NCI-H1436 (cell line): ENCODE results near the gene DOK3.
"Not testable (repeated sequence)": the region's sequence is repeated elsewhere in the genome, so short reads cannot be mapped to it uniquely, and the experiment has no call there.

ENCODE experiments used
- DNase-seq: peaks from one replicate; lab custom pipeline; 2025; lab: John Stamatoyannopoulos, UW

The DOK3 gene

DNA sequence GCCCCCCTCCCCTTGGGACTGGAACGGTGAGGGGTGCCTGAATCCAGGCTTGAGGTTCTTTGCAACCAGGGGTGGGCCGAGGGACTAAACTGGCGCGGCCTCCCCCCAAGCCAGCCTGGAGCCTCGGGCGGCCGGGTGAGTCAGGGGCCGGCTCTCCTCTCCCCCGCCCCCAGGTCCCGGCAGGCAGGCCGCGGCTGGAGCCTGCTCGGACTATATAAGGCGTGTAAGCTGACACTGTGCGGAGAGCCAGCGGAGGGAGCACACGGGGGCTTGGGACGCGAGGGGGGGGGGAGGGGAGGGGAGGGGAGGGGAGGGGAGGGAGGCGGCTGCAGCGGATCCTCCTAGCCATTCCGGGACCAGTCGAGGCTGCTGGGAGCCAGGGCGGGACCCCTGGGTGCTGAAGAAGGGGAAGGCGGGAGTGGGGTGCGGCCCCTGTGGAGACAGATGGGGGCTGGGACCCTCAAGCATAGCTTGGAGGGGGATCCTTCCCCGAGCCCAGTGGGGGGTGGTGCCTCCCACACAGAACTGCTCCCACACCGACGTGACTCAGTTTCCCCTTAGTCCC lies 12.8 kb downstream of the DOK3 start:
- peak; percentile 16 for DNase-seq

DNA sequence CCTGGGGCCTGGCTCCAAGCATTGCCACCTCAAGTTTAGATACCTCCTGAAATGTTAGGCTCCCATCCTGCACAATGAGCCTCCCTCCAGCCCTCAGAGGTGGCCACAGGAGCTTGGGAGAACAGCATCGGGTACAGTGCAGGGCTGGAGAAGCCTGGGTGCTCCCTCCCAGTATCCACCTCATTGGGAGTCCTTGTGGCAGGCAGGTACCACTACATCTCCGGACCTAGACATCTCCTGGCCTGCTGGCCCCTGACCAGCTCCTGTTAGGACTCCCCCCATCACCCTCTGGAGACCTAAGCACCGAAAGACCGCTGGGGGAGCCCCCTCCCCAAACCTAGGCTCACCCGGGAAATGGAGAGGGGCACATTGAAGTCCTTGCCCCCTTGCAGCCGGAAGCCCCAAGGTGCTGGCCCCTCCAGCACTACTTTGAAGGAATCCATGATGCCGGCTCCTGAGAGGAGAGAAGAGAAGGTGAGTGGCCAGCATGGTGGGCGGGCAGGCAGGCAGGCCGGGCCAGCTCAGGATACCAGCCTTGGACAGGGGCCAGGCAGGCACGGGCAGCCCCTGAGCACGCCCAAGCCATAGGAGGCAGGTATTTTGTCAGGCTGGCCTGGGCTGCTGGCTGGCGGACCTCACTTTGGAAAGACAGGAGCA lies 13.4 kb downstream of the DOK3 start:
- no peak for DNase-seq

DNA sequence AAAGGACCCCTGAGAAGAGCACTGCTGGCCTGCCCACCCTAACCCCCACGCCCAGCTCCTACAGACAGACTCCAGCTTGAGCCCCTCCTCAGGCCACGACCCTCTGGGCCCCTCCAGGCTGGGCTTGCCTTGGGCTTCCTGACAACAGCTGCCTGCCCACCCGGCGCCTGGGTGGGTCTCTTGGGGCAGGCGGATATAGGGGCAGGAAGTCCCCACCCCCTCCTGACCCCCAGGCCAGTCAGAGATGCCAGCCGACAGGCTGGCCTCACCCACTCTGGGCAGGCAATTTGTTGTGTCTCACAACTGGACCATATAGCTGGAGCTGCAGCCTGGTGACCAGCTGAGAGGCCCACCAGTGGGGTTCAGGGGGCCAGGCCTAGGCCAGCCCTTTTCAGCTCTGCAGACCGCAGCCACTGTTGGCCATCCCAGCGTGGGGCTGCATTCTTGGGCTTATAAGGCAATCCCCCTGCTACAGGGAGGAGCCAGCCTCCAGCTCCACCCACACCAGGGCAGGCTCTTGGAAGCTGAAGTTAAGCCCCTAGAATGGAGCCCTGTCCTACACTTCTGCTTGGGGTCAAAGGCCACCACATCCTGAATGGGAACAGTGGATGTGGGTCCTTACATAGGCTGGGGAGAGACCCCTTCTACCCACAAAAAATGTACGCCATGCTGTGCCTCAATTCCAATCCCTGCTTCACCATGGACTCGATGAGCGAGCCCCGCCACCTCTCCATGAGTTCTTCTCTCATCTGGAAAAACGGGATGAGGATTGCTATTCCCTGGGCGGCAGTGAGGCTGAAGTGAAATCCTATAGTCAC lies 14.2 kb downstream of the DOK3 start:
- no peak for DNase-seq

DNA sequence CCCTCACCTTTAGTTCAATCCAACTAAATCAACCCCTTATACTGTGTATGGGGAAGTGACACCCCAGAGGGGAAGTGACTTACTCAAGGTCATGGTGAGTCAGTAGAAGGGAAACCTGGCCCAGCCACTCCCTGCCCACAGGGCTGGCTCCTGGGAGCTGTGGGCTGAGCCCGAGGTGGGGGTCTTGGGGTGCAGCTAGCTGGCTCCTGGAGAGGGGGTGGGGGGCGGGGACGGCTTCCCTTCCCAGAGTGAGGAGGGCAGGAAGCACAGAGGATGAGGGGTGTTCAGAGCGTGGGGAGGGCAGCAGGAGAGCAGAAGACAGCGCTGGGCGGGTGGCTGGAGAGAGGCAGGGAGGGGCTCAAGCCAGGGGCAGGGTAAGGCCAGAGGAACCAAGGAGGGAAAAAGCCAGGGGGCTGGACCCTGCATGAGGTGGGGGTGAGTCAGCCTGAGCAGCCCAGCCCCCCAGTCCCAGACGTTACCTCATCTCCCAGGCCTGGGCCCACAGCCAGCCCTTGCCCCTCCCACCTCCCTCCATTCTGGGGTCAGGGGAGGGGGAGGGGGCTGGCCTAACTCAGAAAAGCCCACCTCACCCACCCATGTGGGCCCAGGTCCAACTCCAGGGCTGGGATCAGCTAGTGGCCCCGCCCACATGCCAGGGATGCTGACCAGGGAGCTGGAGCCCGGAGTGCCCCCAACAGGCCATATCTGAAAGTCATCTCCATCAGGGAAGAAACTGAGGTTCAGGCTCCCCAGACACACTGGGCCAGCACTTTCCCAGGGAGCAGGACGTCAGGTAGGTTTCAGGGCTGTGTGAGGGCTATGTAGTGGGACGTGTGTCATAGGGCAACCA lies 15.1 kb downstream of the DOK3 start:
- DNase-seq: no peak

DNA sequence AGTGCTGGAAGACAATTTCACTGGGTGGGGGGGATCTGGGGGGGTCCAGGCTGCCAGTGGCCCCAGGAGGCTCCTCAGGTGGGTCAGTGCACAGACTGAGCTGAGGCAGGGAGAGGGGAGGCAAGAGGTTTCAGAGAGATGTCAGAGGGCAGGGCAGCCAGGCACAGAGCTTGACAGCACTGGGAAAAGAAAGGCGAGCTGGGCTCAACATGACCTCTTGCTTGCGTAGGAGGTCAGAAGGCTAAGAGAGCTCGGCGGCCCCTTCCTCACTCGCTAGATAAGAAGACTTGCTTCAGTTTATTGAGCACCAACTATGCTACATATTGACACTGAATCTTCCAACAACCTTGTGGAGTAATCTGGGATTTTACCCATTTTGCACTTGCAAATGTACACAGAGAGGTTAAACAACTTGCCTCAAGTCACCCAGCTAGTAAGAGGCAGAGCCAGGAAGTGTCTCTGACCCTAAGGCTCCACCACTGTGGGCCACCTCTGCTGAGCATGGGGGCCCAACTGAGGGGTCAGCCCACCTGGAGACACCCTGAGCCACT lies 15.8 kb downstream of the DOK3 start:
- DNase-seq: no peak

DNA sequence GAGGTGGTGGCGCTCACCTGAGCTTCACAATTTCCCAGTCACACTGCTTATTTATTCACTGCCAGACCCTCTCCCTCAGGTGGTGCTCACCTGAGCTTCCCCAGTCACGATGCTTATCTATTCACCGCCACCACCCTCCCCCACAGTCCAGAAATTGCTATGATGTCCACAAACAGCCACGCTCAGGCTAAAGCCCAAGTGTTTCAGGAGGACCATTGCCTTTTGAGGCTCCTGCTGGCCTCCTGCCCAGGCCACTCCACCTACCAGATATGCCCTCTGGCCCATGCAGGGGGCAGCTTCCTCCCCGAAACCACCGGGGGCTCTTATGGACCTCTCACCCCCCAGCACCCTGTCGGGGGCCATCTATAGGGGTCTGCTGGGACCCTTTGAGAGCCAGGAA lies 16.8 kb downstream of the DOK3 start:
- no peak for DNase-seq

DNA sequence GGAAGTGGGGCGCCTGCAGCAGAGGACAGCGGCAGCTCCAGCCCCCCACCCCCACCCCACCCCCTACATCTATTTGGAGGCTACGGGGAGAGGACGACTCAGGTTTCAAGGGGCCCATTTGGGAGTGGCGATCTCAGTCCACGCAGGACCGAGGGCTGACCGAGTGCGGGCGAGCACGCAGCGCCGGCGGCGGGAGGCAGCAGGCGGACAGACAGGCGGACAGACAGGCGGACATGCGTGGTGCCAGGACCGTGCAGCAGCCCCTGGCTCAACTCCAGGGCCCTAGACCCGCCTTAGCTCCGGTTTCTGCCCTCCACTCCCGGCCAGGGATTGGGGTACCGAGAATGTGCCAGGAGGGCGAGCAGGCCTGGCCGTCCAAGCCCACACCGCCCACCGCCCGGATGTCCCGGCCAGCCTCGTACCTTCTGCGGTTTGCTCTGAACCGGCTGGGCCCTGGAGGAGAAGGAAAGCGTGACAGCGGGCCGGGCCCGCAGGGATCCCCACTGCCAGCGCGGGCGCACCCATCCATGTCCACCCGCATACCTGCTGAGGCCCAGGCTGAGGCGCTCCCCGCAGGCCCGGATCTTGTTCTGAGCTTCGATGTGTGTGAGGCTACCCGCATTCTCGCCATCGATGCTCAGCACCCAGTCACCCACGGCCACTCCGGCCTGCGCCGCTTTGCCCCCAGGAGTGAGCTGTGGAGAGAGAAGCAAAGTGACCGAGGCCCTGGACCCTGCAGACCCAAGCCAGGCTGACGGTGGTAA lies 17.5 kb downstream of the DOK3 start:
- no peak for DNase-seq

DNA sequence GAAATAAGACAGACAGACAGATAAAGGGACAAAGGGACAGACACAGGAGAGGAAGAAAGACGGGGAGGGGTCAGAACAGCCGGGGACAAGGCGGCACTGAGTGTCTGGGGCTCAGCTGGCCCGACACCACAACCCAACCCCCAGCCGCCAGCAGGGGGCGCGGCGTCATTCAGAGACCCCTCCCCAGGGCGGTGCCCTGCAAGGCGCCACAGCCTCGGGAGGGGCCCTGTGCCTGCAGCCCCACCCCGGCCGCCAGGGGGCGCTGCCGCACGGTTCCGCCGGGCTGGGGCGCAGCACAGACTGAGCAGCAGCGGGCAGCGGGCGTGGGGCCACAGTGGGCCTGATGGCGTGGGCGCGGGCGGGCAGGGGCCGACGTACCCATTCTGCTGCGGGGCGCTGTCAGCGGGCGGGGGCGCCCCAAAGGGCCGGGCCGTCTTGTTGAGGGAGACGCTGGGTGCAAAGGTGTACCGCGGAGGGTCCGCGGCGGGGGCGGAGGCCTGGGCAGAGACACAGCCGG lies 18.1 kb downstream of the DOK3 start:
- no peak for DNase-seq

DNA sequence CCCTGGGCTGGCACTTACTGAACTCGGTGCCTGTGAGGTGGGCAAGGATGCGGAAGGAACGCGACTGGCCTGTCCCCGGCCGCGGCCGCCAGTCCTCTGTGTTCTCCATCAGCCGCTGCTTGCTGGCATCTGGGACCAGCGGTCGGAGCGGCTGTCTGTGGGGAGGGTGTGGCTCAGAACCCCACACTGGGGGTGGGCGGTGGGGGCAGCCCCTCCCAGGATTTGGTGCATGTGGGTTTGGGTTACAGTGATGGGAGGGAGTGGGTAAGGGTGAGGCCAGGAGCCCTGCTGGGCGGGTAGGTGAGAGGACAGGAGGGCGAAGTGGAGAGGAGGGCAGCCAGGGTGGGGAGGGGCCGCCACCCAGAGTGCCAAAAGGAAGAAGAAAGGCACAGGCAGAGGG lies 18.6 kb downstream of the DOK3 start:
- no peak for DNase-seq

DNA sequence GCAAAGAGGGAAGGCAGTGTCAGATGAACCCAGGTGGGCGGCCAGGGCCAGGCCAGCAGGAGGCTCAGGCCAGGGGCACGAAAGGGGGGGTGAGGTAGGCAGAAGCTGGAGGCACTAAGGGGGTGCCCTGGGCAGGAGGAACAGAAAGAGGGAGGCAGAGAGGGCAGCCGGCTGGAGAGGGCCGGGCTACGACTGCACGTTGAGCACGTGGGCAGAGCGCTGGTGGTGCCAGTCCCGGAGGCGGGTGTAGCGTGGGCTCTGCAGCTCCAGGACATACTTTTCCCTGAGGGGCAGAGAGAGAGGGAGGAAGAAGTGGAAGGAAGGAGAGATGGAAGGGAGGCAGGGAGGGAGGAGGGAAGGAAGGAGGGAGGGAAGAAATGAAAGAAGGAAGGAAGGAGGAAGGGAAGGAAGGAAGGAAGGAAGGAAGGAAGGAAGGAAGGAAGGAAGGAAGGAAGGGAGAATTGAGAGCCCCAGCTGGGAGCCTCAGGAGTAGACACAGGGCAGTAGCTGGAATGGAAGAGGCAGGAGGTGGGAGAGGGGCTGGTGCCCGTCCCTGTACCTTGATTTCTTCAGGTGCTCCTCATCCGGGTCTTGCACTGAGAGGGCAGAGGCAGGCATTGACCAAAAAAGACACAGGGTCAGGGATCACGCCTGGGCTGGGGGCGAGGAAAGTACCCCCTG lies 19.2 kb downstream of the DOK3 start:
- DNase-seq: no peak

DNA sequence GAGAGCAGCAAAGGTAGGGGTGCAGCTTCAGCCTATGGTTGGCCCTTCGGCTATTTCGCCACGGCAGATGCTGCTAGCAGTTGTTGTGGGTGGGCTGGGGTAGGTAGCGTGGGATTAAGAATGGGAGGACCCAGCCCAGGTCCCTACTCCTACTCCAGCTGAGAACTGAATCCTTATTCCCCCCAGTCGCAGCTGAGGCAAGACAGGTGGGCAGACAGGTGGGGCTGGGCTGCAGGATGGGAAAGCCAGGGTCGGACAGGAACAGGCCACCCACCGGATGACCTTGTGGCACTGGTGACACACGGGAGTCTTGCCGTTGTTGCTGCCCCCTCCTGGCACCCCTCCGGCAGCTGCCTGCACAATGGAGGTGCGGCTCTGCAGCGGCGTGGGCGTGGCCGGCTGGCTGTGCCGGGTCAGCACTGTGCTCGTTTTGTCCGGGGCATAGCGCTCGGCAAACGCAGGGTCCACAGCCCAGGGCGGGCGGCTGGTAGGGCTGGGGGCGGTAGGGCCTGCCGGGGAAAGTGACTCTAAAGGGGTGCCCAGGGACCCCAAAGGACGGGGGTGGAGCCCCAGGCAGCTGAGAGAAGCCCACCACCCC lies 20.4 kb downstream of the DOK3 start:
- no peak for DNase-seq

DNA sequence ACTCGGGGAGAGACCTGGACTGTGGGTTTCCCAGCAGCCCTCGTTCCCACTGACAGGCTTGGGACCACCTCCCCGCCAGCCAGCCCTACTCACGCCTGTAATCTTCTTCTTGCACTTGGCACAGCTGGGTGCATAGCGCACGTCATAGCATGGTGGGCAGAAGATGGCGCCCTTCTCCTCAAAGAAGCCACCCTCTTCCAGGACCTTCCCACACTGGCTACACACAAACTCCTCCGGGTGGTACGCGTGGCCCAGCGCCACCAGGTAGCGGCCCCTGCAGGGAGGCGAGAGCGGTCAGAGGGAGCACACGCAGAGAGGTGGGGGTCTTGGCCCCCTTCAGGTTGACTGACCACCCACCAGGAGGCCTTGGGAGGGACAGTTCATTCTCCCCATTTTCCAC lies 21.7 kb downstream of the DOK3 start:
- no peak for DNase-seq

DNA sequence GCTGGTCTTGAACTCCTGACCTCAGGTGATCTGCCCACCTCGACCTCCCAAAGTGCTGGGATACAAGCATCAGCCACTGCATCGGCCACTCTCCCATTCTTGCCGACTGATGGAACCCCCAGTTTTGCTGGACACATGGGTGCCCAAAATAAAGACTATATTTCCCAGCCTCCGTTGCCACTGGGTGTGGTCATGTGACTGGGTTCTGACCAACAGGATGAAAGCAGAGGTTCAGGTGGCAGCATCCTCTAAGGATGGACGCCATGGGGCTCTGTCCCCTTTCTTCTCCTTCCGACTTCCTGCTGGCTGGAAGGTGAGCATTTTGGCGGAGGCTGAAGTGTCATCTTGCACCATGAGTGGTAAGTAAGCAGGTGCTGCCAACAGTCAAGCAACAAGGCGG lies 22.5 kb downstream of the DOK3 start:
- DNase-seq: no peak

DNA sequence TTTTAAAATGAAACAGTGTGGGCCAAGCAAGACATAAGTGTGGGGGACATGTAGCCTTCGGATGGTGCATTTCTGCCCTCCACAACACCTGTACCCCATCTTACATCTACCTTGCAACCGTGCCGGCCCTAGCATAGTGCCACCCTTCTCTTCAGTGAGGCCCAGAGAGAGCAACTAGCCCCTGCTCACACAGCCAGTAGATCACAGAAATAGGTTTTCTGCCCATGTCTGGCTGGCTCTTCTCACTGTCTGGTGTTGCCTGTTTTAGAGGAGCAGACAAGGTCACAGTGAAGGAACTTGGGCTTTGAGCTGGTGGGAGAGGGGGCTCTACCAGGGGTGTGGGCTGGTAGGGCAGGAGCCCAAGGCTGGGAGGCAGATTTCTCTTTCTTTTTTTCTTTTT lies 23.4 kb downstream of the DOK3 start:
- DNase-seq: no peak

DNA sequence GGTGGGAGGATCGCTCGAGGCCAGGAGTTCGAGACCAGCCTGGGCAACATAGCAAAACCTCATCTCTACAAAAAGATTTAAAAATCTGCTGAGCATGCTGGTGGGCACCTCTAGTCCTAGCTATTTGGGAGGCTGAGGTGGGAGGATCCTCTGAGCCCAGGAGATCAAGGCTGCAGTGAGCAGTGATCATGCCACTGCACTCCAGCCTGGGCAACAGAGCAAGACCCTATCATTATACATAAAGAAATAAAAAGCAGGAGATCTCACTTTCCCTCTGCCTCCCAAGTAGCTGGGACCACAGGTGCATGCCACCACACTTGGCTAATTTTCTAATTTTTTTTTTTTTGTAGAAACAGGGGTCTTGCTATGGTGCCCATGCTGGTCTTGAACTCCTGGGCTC lies 23.9 kb downstream of the DOK3 start:
- DNase-seq: not testable (repeated sequence)

DNA sequence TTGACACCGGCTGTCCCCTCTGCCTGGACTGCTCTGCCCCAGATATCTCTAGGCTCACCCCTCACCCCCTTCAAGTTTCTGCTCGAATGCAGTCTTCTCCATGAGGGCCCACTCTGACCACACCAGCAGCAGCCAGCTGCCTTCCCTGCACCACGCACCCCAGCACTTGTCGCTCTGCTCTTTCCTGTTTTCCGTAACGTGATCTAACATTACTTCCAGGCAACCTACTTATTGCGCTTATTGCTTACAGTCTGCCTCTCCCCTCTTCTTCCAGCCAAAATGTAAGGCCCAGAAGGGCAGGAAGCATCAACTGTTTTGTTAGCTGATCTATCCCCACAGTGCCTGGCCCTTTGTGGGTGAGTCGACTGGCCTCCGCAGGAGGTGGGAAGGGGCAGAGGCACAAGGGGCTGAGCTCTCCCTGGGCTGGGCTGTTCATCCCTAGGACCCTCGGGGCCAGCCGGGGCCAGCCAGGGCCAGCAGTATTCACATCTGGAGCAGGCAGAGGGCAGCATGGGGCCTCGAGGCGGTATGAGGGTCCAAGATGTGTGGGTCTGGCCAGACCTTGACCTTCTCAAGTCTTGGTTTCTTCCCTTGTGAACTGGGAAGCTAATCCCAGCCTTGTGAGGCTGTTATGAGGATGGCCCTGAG lies 24.6 kb downstream of the DOK3 start:
- DNase-seq: no peak

DNA sequence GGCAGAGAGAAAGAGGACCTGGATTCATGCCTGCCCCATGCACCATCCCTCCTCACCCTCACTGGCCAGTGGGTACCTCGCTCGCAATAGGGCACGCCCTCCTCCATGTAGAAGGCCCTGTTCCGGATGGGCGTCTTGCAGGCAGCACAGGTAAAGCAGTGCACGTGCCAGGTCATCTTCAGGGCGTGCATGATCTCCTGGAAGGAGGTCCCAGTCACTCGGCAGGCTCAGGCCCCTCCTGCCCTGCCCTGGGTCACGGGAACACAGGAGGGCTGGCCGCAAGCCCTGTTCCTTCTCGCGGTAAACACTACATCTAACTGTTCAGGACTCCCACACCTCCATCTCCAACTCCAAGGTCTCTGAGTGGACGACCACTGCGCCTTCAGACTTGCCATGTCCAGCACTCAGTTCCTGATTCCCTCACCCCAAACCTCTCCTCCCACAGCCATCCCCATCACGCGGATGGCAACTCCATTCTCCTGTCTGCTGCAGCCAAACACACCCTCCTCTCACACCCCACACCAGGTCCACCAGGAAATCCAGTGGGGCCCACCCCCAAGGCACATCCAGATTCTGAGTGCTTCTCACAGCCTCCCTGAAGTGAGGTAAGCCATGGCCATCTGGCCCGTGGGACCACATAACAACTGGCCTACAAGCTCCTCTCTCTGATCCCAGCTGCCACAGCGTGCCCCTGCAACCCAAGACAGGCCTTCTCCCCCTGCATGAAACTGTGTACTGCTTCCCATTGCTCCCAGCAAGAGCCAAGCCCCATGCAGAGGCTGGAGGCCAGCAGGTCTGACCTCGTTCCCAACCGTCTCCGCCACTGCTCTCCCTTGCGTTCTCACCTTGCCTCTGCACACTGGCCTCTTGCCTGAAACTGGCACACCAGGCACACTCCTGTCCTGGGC lies 25.4 kb downstream of the DOK3 start:
- DNase-seq: no peak

DNA sequence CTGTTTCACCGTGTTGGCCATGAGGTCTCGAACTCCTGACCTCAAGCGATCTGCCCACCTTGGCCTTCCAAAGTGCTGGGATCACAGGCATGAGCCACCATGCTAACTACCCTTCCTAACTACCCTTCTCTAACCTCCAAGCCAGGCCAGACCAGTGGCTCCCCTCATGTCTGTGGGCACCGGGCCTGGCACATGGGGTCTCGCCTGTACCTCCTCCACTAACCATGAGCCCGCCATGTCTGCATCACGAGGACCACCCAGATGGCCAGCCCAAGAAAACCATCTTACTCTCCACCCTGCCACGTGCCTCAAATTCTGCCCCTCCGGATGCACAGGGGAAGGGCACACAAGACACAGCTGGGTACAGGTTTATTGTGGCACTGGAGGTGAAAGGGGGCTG lies 26.6 kb downstream of the DOK3 start:
- no peak for DNase-seq

DNA sequence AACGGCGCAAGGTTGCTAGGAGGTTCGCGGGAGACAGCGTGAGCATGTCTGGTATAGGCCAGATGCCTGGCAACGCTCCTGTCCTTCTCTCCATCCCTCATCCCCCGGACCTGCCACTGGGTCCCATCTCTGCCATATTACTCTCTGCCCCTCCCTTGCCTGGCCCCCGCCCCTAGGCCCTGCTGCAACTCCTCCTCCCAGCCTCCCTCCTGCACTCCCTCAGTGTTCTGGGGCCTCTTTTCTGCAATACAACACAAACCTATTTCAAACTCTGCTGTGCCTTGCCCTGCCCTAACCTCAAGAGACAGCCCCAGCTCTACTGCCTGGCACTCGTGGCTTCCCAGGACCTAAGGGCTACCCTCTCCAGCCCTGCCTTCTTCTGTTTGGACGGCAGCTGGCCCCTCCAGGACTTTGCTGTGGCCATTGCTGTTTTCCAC lies 27.2 kb downstream of the DOK3 start:
- no peak for DNase-seq
